ENCODE data around the gene PTPRN2.

The PTPRN2 gene

DNA sequence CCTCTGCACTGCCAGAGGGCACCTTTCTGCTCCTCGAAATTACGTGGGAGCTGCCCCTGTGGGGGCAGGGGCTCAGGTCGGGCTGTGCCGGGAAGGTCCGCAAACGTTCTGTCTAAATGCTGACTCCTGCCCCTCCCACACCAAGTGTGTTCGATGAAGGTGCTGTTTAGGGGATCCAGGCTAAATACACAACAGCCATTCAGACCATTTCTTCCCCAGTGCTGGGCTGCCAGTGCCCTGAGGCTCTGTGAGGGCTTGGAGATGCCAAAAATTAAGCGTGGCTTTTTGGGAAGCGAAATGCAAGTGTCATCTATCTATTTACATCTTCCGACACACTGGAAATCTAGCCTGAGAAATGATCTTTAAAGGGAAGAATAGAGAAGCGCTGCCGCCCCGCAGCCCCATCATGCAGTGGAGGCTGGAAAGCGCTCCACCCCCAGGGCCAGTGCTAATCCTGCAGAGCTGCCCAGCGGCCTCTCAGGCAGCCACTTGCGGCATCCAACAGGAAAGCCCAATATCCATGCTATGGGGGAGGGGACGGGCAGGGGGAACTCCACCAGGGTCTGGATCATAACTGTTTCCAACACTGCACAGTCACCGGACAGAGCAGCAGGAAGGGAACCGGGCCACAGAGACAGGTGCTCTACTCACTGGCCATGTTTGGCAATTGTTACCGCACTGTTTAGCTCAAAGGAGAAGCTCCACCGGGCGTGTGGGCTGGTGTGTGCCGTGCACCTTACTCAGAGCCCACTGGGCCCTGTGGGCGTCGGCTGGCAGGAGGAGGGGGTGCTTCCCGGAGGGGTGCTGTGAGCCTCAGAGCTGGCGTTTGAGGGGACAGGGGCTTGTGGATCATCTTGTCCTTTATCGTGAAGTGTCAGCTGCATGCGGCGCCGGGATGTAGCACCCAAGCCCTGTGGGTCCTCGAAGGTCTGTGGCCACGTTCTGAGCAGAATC is 1045.3 kb downstream of the PTPRN2 start:
- Mint-ChIP-seq H3K36me3 (ENCODE audit: insufficient read depth) (peaks cover 2% of the 10 kb centered on the region), H3K27me3 (peaks cover 10% of the 10 kb centered on the region), H3K27ac (ENCODE audit: low read depth) (no peak overlapping the region), H3K4me1 (peaks cover 7% of the 10 kb centered on the region), H3K4me3 (no peak overlapping the region), H3K9me3 (no peaks in the 10 kb centered on the region)
- ATAC-seq (replicated peaks; ENCODE audit: extremely low read depth, poor library complexity, severe bottlenecking) (no peak), DNase-seq (ENCODE audit: low spot score in 2 of 2) (no peak)

DNA sequence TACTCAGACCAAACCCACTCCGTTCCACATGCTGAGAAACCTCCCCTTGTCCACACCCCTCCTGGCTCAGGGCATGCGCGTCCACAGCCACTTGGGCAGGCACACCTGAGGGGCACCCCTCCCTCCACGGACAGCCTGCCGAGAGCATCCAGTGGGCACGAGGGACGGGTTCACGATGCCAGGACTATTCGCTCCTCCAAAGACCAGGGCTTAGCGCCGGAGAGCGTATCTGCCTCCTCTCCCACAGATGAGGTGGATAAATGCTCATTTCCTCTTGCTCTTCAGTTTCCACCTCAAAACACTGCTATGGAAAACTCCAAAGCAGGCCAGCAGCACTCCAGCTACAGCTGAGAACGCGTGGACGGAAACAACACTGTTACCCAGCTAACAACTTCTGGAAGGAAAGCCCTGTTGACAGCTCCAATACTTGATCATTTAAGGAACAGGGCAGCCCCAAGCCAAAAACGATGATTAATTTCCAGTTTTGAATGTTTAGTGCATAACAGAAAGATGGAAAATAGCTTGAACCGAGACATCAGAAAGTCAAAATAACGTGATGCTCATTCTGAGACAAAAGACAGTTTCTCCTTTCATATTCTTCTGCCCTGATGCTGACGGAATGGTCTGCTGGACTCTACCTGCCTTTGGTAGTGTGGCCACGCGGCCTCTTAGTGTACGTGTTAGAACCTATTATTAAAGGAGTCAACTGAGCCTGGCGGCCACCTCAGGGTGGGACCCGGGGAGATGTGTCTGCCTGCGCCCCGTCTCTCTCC is 1046.1 kb downstream of the PTPRN2 start:
- H3K4me1 Mint-ChIP-seq: peaks cover 7% of the 10 kb centered on the region
- DNase-seq (ENCODE audit: low spot score in 2 of 2): no peak
- no peak overlapping the region for H3K4me3 Mint-ChIP-seq
- H3K27me3 Mint-ChIP-seq: peaks cover 10% of the 10 kb centered on the region
- no peaks in the 10 kb centered on the region for H3K9me3 Mint-ChIP-seq
- no peak for ATAC-seq (replicated peaks; ENCODE audit: extremely low read depth, poor library complexity, severe bottlenecking)
- no peak overlapping the region for H3K27ac Mint-ChIP-seq (ENCODE audit: low read depth)
- H3K36me3 Mint-ChIP-seq (ENCODE audit: insufficient read depth): peaks cover 2% of the 10 kb centered on the region

DNA sequence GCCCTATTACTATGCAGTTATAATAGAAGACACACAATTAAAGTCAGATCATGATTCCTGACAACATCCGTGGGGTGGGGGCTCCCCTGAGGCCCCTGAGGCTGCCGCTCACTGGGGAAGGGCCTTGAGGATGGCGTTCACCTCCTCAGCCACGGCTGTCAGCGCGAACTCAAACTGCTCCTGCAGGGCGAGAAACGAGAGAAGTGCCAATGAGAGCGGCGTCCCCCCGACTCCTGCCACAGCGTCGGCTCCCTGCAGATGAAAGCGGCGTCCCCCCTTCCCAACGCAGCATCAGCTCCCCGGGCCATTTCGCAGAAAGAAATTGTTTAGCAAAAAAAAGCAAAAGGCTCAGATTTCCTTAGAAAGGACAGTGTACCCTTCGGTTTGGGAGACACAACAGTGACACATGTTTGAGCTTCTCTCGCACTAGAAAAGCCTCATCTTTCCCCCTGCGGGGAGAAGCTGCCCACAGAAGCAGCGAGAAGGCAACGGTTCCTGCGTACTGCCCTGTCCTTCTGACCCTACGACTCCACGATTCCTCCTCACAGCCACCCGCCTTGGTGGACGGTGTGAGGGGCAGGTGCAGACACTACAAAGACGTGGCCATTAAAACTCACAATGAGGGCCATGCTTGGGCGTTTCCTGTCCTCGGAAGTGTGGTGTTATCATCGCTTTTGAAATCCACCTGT is 1046.9 kb downstream of the PTPRN2 start:
- DNase-seq (ENCODE audit: low spot score in 2 of 2) (no peak), ATAC-seq (replicated peaks; ENCODE audit: extremely low read depth, poor library complexity, severe bottlenecking) (no peak)
- H3K4me3 Mint-ChIP-seq: no peak overlapping the region
- peaks cover 10% of the 10 kb centered on the region for H3K27me3 Mint-ChIP-seq
- H3K36me3 Mint-ChIP-seq (ENCODE audit: insufficient read depth): peaks cover 2% of the 10 kb centered on the region
- H3K27ac Mint-ChIP-seq (ENCODE audit: low read depth): no peak overlapping the region
- H3K4me1 Mint-ChIP-seq: peaks cover 7% of the 10 kb centered on the region
- no peaks in the 10 kb centered on the region for H3K9me3 Mint-ChIP-seq

DNA sequence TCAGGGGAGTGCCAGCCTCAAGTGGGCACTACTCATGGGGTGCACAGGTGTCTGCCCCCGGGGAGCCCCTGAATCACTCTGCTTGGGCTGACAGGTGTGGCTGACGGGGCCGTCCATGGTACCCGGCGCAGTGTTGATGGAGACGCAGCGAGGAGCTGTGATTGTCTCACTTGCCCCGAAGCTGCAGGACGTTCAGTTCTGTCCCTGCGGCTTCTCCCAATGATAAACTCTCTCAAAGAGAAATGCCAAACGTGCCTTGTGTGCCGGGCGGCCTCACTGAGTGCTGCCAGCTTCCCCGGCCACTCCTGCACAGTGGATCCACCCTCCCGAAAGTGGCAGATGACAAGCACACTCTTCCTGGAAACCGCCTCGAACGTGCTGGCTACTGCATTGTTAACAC is 1047.6 kb downstream of the PTPRN2 start:
- no peaks in the 10 kb centered on the region for H3K9me3 Mint-ChIP-seq
- ATAC-seq (replicated peaks; ENCODE audit: extremely low read depth, poor library complexity, severe bottlenecking): no peak
- no peak for DNase-seq (ENCODE audit: low spot score in 2 of 2)
- H3K36me3 Mint-ChIP-seq (ENCODE audit: insufficient read depth): peaks cover 2% of the 10 kb centered on the region
- H3K4me1 Mint-ChIP-seq: peaks cover 7% of the 10 kb centered on the region
- no peak overlapping the region for H3K27ac Mint-ChIP-seq (ENCODE audit: low read depth)
- no peak overlapping the region for H3K4me3 Mint-ChIP-seq
- peaks cover 10% of the 10 kb centered on the region for H3K27me3 Mint-ChIP-seq

DNA sequence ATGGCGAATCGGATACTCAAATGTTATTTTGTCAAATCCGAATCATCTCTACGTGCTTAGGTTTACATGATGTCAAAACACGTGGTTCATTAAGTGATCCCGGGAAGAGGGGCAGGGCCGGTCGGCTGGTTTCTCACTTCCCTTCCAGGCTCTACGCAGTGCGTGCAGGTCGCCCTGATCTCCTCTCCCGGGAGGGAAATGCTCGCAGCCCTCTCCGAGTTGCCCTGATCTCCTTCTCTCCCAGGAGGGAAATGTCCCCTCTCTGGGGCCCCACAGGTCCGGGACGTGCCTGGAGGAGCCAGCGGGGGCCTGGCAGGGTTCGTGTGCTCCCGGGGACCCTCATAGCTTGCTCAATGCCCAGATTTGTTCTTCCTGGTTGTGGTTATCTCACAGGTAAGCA is 1048.1 kb downstream of the PTPRN2 start:
- Mint-ChIP-seq H3K9me3 (no peaks in the 10 kb centered on the region), H3K36me3 (ENCODE audit: insufficient read depth) (no peaks in the 10 kb centered on the region), H3K27me3 (peaks cover 10% of the 10 kb centered on the region), H3K4me3 (no peak overlapping the region), H3K27ac (ENCODE audit: low read depth) (no peak overlapping the region), H3K4me1 (peaks cover 7% of the 10 kb centered on the region)
- no peak for DNase-seq (ENCODE audit: low spot score in 2 of 2)
- no peak for ATAC-seq (replicated peaks; ENCODE audit: extremely low read depth, poor library complexity, severe bottlenecking)

DNA sequence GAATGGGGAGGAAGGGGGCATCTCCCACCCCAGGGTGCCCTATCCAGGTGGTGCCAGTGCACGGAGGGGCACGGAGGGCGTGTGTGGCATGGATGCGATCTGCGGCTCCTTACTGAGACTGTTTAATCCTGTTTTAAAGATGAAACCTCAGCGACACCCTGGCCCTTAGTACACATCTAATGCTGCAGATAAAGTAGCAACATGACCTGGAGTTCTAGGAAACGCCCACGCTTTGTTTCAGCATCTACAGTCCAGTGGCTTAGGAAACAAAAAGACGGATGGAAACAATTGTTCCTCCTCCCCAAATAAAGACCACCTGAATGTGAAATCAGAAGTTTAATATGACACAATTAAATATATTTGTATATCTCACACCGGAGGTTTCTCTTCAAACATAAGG is 1048.9 kb downstream of the PTPRN2 start:
- Mint-ChIP-seq H3K27ac (ENCODE audit: low read depth) (no peak overlapping the region), H3K4me3 (no peak overlapping the region), H3K4me1 (peaks cover 3% of the 10 kb centered on the region), H3K9me3 (no peaks in the 10 kb centered on the region), H3K27me3 (peaks cover 10% of the 10 kb centered on the region), H3K36me3 (ENCODE audit: insufficient read depth) (no peaks in the 10 kb centered on the region)
- ATAC-seq (replicated peaks; ENCODE audit: extremely low read depth, poor library complexity, severe bottlenecking) (no peak), DNase-seq (ENCODE audit: low spot score in 2 of 2) (no peak)

DNA sequence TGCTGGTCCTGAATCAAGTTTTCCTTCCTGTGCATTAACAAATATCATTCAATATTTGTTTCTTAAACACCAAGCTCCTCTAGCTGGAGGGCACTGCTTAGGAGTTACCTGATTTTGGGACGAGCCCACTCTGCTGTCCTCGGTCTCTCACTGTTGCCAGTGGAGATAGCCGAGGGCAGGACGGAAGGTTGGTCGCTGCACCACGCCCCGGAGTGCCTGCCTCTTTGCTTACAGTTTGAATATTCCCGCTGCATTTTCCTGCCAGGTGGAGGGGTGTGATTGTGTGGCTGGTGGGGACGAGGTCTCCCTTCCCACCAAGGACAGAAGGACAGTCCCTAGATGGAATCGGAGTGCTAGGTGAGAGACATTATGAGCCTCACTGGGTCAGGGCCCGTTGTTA is 1049.3 kb downstream of the PTPRN2 start:
- H3K4me1 Mint-ChIP-seq: no peaks in the 10 kb centered on the region
- peaks cover 10% of the 10 kb centered on the region for H3K27me3 Mint-ChIP-seq
- DNase-seq (ENCODE audit: low spot score in 2 of 2): no peak
- peaks cover 2% of the 10 kb centered on the region for H3K9me3 Mint-ChIP-seq
- no peak for ATAC-seq (replicated peaks; ENCODE audit: extremely low read depth, poor library complexity, severe bottlenecking)
- no peaks in the 10 kb centered on the region for H3K36me3 Mint-ChIP-seq (ENCODE audit: insufficient read depth)
- no peak overlapping the region for H3K27ac Mint-ChIP-seq (ENCODE audit: low read depth)
- H3K4me3 Mint-ChIP-seq: no peak overlapping the region

DNA sequence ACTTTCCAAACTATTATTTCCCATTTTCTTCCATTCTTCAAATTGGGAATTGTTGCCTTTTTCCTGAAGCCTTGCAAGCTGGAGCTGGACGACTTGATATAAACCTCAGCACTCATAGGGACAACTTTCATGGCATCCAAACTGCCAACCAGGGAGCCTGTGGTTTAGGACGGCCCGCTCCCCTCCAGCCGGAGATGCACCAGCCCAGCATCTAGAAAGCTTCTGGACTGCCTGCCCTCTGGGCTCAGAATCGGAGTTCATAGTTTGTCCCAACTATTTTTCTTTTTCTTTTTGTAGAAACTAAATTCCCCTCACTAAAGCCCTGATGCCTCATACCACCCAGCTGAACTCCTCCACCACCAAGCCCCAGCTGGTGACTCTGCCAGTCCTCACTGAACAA is 1050.6 kb downstream of the PTPRN2 start:
- no peak overlapping the region for H3K27ac Mint-ChIP-seq (ENCODE audit: low read depth)
- H3K36me3 Mint-ChIP-seq (ENCODE audit: insufficient read depth): no peaks in the 10 kb centered on the region
- no peak overlapping the region for H3K4me3 Mint-ChIP-seq
- ATAC-seq (replicated peaks; ENCODE audit: extremely low read depth, poor library complexity, severe bottlenecking): no peak
- peaks cover 10% of the 10 kb centered on the region for H3K27me3 Mint-ChIP-seq
- H3K4me1 Mint-ChIP-seq: no peaks in the 10 kb centered on the region
- peaks cover 12% of the 10 kb centered on the region for H3K9me3 Mint-ChIP-seq
- DNase-seq (ENCODE audit: low spot score in 2 of 2): no peak

DNA sequence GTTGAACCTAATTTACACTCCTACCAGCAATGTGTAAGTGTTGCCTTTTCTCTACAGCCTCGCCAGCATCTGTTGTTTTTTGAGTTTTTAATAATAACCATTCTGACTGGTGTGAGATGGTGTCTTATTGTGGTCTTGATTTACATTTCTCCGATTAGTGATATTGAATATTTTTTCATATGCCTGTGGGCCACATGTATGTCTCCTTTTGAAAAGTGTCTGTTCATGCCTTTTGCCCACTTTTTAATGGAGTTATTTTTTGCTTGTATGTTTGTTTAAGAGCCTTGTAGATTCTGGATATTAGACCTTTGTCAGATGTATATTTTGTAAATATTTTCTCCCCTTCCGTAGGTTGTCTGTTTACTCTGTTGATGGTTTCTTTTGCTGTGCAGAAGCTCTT is 1055.6 kb downstream of the PTPRN2 start:
- no peak overlapping the region for H3K4me3 Mint-ChIP-seq
- no peak overlapping the region for H3K27ac Mint-ChIP-seq (ENCODE audit: low read depth)
- H3K36me3 Mint-ChIP-seq (ENCODE audit: insufficient read depth): no peaks in the 10 kb centered on the region
- ATAC-seq (replicated peaks; ENCODE audit: extremely low read depth, poor library complexity, severe bottlenecking): no peak
- no peaks in the 10 kb centered on the region for H3K4me1 Mint-ChIP-seq
- H3K27me3 Mint-ChIP-seq: peaks cover 9% of the 10 kb centered on the region
- H3K9me3 Mint-ChIP-seq: peaks cover 18% of the 10 kb centered on the region
- no peak for DNase-seq (ENCODE audit: low spot score in 2 of 2)

DNA sequence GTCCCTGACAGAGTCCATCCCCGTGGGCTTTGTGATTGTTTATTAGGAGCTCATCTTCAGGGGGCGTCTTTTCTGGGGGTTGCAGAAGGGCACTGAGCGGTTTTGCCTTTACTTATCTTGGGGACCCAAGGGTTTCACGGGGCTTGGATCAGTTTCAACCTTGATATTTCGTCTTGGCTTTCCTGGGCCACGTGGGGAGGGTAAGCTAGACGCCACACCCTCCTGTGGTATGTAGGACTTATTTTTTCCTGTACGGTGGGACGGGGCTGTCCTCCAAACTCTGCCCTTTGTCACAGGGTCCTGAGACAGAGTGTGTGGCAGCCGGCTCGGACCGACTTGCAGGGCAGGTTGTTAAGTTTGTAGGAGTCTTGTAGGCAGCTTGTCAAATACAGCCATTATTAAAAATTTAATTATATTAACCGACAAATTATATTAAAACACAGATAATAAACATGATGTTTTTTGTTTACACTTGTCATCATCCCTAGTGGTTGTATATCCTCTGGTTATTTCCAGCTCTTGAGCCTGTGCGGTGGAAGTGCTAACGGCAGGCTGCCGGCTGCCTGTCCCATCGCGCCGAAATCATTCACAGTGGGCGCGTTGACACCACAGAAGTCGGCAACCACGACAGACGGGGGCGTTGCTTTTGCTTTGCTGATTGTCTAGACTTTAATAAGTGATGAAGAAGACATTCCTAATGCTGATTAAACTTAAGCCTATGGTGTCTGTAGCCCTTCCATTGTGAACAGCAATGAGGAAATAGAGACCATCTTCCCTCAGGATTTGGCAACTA is 1057.7 kb downstream of the PTPRN2 start:
- Mint-ChIP-seq H3K27ac (ENCODE audit: low read depth) (no peak overlapping the region), H3K36me3 (ENCODE audit: insufficient read depth) (no peaks in the 10 kb centered on the region), H3K27me3 (peaks cover 27% of the 10 kb centered on the region), H3K4me3 (no peak overlapping the region), H3K4me1 (no peaks in the 10 kb centered on the region), H3K9me3 (peaks cover 18% of the 10 kb centered on the region)
- DNase-seq (ENCODE audit: low spot score in 2 of 2) (no peak), ATAC-seq (replicated peaks; ENCODE audit: extremely low read depth, poor library complexity, severe bottlenecking) (no peak)

DNA sequence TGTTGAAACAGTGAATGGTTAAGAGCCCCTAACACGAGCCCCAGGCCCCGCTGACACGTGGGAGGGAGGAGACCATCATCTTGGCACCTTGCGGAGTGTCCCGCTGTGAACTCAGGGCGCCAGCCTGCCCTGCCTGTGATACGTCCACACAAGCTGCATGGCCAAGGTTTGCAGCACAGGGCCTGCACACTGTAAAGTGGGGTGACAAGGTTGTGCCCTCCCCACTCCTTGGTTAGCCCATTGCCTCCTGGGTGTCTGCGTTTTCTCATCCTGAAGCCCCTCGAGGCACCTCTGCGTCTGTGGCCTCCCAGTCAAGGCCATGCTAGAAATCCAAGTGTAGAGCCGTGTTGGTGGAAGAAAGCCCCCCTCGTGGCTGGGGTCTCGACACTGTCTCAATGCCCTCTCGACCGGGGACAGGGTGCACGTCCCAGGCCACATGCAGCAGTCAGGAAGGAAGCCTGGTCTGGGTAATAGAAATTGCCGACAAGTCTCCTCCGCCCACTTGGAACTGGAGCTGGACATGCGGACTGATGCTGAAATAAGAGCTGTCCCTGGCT is 1058.8 kb downstream of the PTPRN2 start:
- H3K27me3 Mint-ChIP-seq: peaks cover 30% of the 10 kb centered on the region
- ATAC-seq (replicated peaks; ENCODE audit: extremely low read depth, poor library complexity, severe bottlenecking) (no peak), DNase-seq (ENCODE audit: low spot score in 2 of 2) (no peak)
- no peak overlapping the region for H3K4me3 Mint-ChIP-seq
- H3K27ac Mint-ChIP-seq (ENCODE audit: low read depth): no peak overlapping the region
- H3K4me1 Mint-ChIP-seq: no peaks in the 10 kb centered on the region
- no peaks in the 10 kb centered on the region for H3K36me3 Mint-ChIP-seq (ENCODE audit: insufficient read depth)
- peaks cover 18% of the 10 kb centered on the region for H3K9me3 Mint-ChIP-seq

DNA sequence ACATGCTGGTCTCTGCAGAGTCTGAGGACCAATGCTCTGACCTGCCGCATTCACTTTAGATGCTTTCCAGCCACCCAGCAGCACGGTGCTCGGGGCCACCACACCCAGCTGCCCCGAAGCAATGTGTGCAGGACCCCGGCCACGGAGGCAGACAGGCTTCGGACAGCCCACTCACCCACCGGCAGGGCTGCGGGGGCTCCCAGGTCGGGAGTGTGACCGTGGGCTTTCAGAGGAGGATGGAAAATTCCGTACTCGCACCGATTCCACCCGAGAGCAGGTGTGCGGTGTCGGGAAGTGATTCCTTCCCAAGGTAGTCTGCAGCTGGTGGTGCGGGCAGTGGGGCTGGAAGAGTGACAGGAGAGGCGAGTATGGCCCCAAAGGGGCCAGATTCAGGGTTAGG is 1059.9 kb downstream of the PTPRN2 start:
- peaks cover 30% of the 10 kb centered on the region for H3K27me3 Mint-ChIP-seq
- H3K9me3 Mint-ChIP-seq: peaks cover 12% of the 10 kb centered on the region
- no peak for ATAC-seq (replicated peaks; ENCODE audit: extremely low read depth, poor library complexity, severe bottlenecking)
- H3K27ac Mint-ChIP-seq (ENCODE audit: low read depth): no peak overlapping the region
- H3K4me1 Mint-ChIP-seq: no peaks in the 10 kb centered on the region
- no peaks in the 10 kb centered on the region for H3K36me3 Mint-ChIP-seq (ENCODE audit: insufficient read depth)
- no peak for DNase-seq (ENCODE audit: low spot score in 2 of 2)
- no peak overlapping the region for H3K4me3 Mint-ChIP-seq

Data from central memory CD8-positive, alpha-beta T cell (primary cell).